ENCODE measurements around the gene URB1. TPM values are rescaled to one million over a fixed set of nuclear protein-coding genes. Genes with fewer than 3 reads are reported as not detected.

The URB1 gene
- total RNA-seq, 6 donors from 2014 or later, result 9.3 to 23.0 (median 14.1) TPM

DNA sequence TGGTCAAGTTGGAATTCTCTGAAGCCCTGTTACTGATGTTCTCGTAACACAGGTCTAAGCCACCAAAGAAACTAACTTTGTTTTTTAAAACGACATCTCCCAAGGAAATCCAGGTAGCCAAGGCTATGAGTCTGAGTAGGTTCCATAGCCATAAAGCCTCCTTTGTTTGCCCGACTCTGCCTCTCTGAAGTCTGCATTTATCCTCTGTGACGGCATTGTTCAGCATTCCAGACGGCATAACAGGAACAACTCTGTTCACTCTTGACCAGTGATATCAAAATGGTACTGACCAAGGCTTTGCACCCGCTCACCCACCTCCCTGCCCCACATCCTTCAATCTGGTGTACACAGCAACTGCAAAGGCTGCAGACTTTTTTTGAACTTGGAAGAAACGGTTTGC lies 14.8 kb downstream of the URB1 start:
- H3K9me3 ChIP-seq, result no peaks in the 10 kb centered on the region
- H3K36me3 ChIP-seq, result peaks cover 7 to 67% (median 15%) of the 10 kb centered on the region in 4 donors
- WGBS, 2 donors, result 74 to 98% methylated on average over 7 of the region's 7 CpGs
- ATAC-seq (ENCODE audit: low FRiP score in 2 of 2) (no peak), DNase-seq (no peak)
- H3K4me1 ChIP-seq, result peaks cover 0 to 2% (median 0%) of the 10 kb centered on the region in 4 donors
- H3K27me3 ChIP-seq, result no peaks in the 10 kb centered on the region
- H3K4me3 ChIP-seq, result no peak overlapping the region
- H3K27ac ChIP-seq, result no peak overlapping the region
- TF ChIP-seq POLR2A (IDR thresholded peaks at IDR 0.05) (no peak), POLR2AphosphoS5 (IDR thresholded peaks at IDR 0.05) (no peak), EP300 (IDR thresholded peaks at IDR 0.05) (no peak)
- TF ChIP-seq, protein P1, sequence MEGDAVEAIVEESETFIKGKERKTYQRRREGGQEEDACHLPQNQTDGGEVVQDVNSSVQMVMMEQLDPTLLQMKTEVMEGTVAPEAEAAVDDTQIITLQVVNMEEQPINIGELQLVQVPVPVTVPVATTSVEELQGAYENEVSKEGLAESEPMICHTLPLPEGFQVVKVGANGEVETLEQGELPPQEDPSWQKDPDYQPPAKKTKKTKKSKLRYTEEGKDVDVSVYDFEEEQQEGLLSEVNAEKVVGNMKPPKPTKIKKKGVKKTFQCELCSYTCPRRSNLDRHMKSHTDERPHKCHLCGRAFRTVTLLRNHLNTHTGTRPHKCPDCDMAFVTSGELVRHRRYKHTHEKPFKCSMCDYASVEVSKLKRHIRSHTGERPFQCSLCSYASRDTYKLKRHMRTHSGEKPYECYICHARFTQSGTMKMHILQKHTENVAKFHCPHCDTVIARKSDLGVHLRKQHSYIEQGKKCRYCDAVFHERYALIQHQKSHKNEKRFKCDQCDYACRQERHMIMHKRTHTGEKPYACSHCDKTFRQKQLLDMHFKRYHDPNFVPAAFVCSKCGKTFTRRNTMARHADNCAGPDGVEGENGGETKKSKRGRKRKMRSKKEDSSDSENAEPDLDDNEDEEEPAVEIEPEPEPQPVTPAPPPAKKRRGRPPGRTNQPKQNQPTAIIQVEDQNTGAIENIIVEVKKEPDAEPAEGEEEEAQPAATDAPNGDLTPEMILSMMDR (IDR thresholded peaks at IDR 0.05), result no peak

DNA sequence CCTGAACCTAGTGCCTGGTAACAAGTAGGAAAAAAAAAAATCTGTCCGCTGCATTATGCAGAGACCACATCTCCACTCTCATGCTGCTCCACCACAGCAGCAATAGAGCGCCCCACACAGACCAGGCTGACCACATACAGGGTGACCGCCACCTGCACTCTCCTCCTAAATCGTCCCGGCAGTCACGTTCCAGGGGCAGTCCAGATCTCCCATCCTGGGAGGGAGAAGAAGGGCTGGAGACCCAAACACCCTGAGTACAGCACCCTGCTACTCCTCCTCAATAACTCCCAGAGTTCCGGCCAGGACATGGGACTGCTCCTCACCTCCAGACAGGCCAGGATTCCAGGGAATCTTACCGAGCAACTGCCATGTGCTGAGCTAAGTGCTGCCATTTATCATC lies 15.3 kb downstream of the URB1 start:
- H3K36me3 ChIP-seq, result peaks cover 2 to 62% (median 10%) of the 10 kb centered on the region in 4 donors
- no peak for DNase-seq
- ATAC-seq (ENCODE audit: low FRiP score in 2 of 2), result no peak
- no peak overlapping the region for H3K27ac ChIP-seq
- no peaks in the 10 kb centered on the region for H3K9me3 ChIP-seq
- peaks cover under 1 to 7% (median 3%) of the 10 kb centered on the region in 4 donors for H3K4me1 ChIP-seq
- WGBS, 2 donors, result 91 to 95% methylated on average over 8 of the region's 8 CpGs
- H3K27me3 ChIP-seq, result no peaks in the 10 kb centered on the region
- no peak for TF ChIP-seq POLR2AphosphoS5 (IDR thresholded peaks at IDR 0.05)
- TF ChIP-seq, protein P1 (IDR thresholded peaks at IDR 0.05), result no peak
- no peak for TF ChIP-seq POLR2A (IDR thresholded peaks at IDR 0.05)
- TF ChIP-seq EP300 (IDR thresholded peaks at IDR 0.05), result no peak
- no peak overlapping the region for H3K4me3 ChIP-seq

DNA sequence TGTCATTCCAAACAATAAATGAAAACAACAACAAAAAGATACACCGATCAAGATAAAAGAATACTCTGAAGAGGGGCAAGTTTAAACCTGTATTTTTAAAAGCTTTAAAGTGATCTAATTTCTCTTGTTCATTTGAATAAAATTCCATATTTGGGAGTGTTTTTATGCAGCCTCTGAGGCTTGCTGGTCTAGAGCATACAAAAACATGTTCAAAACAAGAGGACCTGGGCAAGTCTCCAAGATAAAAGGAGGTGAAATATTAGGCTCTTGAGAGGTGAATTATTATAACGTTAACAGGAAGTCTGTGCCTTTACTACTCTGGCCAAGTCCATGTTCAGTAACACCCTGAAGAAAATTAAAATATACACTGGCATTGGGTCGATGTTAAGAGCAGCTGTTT lies 20.1 kb downstream of the URB1 start:
- H3K36me3 ChIP-seq, result peaks cover 0 to 56% (median 7%) of the 10 kb centered on the region in 4 donors
- H3K4me3 ChIP-seq, result no peak overlapping the region
- H3K9me3 ChIP-seq, result no peaks in the 10 kb centered on the region
- TF ChIP-seq POLR2A (IDR thresholded peaks at IDR 0.05) (no peak), EP300 (IDR thresholded peaks at IDR 0.05) (no peak), POLR2AphosphoS5 (IDR thresholded peaks at IDR 0.05) (no peak)
- TF ChIP-seq, protein P1 (IDR thresholded peaks at IDR 0.05), result no peak
- peaks cover 7 to 21% (median 13%) of the 10 kb centered on the region in 4 donors for H3K4me1 ChIP-seq
- DNase-seq, result no peak
- 37 to 39% methylated on average over 3 of the region's 3 CpGs for WGBS, 2 donors
- ATAC-seq (ENCODE audit: low FRiP score in 2 of 2), result peak in 1 of 2 donors; percentile 33
- peak overlapping the region in 3 of 4 donors; percentile 68 to 75 (median 74) for H3K27ac ChIP-seq
- H3K27me3 ChIP-seq, result no peaks in the 10 kb centered on the region

DNA sequence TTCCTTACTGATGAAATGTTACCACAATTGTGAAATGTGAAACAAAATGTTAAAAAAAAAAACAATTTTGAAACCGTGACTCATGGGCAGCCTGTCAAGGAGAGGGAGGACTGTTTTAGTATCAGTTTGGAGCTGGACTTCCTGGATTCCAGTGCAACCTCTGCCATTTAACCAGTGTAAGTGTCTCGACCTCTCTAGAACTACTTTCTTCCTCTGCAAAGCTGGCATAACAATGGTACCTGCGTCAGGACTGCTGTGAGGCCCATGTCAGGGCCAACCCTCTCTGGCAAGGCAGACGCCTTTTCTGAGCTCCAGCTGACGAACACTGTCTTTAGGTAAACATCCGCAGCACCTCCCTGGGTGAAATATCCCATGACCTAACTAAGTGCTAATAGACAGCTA lies 20.9 kb downstream of the URB1 start:
- TF ChIP-seq EP300 (IDR thresholded peaks at IDR 0.05), result peak in 1 of 4 donors; percentile 51
- TF ChIP-seq, protein P1 (IDR thresholded peaks at IDR 0.05), result no peak
- TF ChIP-seq POLR2A (IDR thresholded peaks at IDR 0.05), result peak in 1 of 4 donors; percentile 21
- TF ChIP-seq POLR2AphosphoS5 (IDR thresholded peaks at IDR 0.05), result peak; percentile 36 to 68
- 27 to 30% methylated on average over 5 to 6 of the region's 6 CpGs for WGBS, 2 donors
- peak overlapping the region; percentile 52 to 75 (median 71) for H3K27ac ChIP-seq
- peak in 1 of 2 donors; percentile 62 for DNase-seq
- H3K36me3 ChIP-seq, result peaks cover 2 to 58% (median 12%) of the 10 kb centered on the region in 4 donors
- no peaks in the 10 kb centered on the region for H3K27me3 ChIP-seq
- ATAC-seq (ENCODE audit: low FRiP score in 2 of 2), result peak; percentile 87 to 88
- H3K4me3 ChIP-seq, result no peak overlapping the region
- H3K4me1 ChIP-seq, result peaks cover 7 to 21% (median 13%) of the 10 kb centered on the region in 4 donors
- H3K9me3 ChIP-seq, result no peaks in the 10 kb centered on the region
